Smooth muscle cell (in vitro differentiated cells): ENCODE measurements around the gene TEX48. TPM values are rescaled to one million over a fixed set of nuclear protein-coding genes. Genes with fewer than 3 reads are reported as not detected.

ENCODE experiments used
- DNase-seq: peaks from one replicate; lab custom pipeline; 2025; ENCODE audit not compliant: unreplicated experiment; lab: John Stamatoyannopoulos, UW
- H2AFZ ChIP-seq: fragments of 200-600 bp; sonication (generic); 2 replicates; pipeline ENCODE4 v1.6.0; 2016; ENCODE audit warnings: antibody characterized with exemption, low read depth, mild to moderate bottlenecking
- H3F3A ChIP-seq: fragments of 200-600 bp; sonication (generic); 2 replicates; pipeline ENCODE4 v1.6.0; 2017; ENCODE audit warnings: antibody characterized with exemption, low read depth
- H3K27ac ChIP-seq: fragments of 200-600 bp; sonication (generic); 2 replicates; pipeline ENCODE4 v1.5.1; 2016; ENCODE audit warnings: low read depth, mild to moderate bottlenecking
- H3K27me3 ChIP-seq: fragments of 200-600 bp; sonication (generic); 2 replicates; pipeline ENCODE4 v1.6.1; 2016; ENCODE audit warnings: low read depth, mild to moderate bottlenecking
- H3K36me3 ChIP-seq: fragments of 200-600 bp; sonication (generic); 2 replicates; pipeline ENCODE4 v1.5.1; 2016; ENCODE audit warnings: low read depth
- H3K4me1 ChIP-seq: fragments of 200-600 bp; sonication (generic); 2 replicates; pipeline ENCODE4 v1.5.1; 2016; ENCODE audit warnings: low read depth
- H3K4me2 ChIP-seq: fragments of 200-600 bp; sonication (generic); 2 replicates; pipeline ENCODE4 v1.6.0; 2016; ENCODE audit warnings: mild to moderate bottlenecking
- H3K4me3 ChIP-seq: fragments of 200-600 bp; sonication (generic); 2 replicates; pipeline ENCODE4 v1.5.1; 2016; ENCODE audit warnings: mild to moderate bottlenecking
- H3K79me2 ChIP-seq: fragments of 200-600 bp; sonication (generic); 2 replicates; pipeline ENCODE4 v1.6.0; 2016; ENCODE audit warnings: low read depth, mild to moderate bottlenecking
- H3K9ac ChIP-seq: fragments of 200-600 bp; sonication (generic); 2 replicates; pipeline ENCODE4 v1.6.0; 2016; ENCODE audit warnings: low read depth
- H3K9me3 ChIP-seq: fragments of 200-600 bp; sonication (generic); replicated peaks from 2 replicates; pipeline ENCODE4 v1.5.1; 2016; ENCODE audit warnings: low read depth
- H4K20me1 ChIP-seq: fragments of 200-600 bp; sonication (generic); 2 replicates; pipeline ENCODE4 v1.6.0; 2016; ENCODE audit warnings: low read depth
- CTCF ChIP-seq: fragments of 200-600 bp; sonication (generic); IDR thresholded peaks from 2 replicates; pipeline ENCODE4 v1.5.1; 2017; ENCODE audit warnings: borderline replicate concordance, mild to moderate bottlenecking, antibody characterized with exemption; ENCODE audit not compliant: insufficient read depth, poor library complexity, severe bottlenecking
- WGBS: methylation state at CpG from one replicate; pipeline ENCODE4 v1.1.7; 2016; ENCODE audit warnings: low lambda C conversion rate; 5-methylcytosine and 5-hydroxymethylcytosine counted together
- polyA plus RNA-seq: library from polyadenylated mRNA; unstranded; fragments of >200 nt; fragmentation: Nextera tagmentation; extraction: Ambion mirVana; gene quantifications from 2 replicates; pipeline ENCODE4 v1.2.1, GENCODE V29; 2016
- total RNA-seq: library from RNA; depleted of rRNA; stranded (reverse); fragments of >200 nt; gene quantifications from 2 replicates; pipeline ENCODE4 v1.2.3, GENCODE V29; 2014

TEX48 gene
- total and polyA plus RNA-seq, 2 experiments from 2014 or later: not detected

- Histone ChIP-seq H3F3A (peaks cover 3% of the 10 kb centered on the region), H3K9ac (no peak overlapping the region), H3K4me1 (peaks cover 10% of the 10 kb centered on the region), H2AFZ (no peak overlapping the region), H4K20me1 (no peaks in the 10 kb centered on the region), H3K27ac (no peak overlapping the region), H3K27me3 (peaks cover 19% of the 10 kb centered on the region), H3K9me3 (no peaks in the 10 kb centered on the region), H3K79me2 (no peaks in the 10 kb centered on the region), H3K36me3 (no peaks in the 10 kb centered on the region), H3K4me3 (no peak overlapping the region), H3K4me2 (no peak overlapping the region)
- DNase-seq: no peak
- WGBS: 88% methylated on average over 4 of the region's 4 CpGs
- TF ChIP-seq CTCF: no peak
Observed at GRCh38 chr9:114719290-114719689, 37.3 kb upstream of the TEX48 start.

- DNase-seq: no peak
- no peak overlapping the region for H3K27ac ChIP-seq
- peaks cover 10% of the 10 kb centered on the region for H3K4me1 ChIP-seq
- no peak for TF ChIP-seq CTCF
- H3K4me2 ChIP-seq: no peak overlapping the region
- H3K4me3 ChIP-seq: no peak overlapping the region
- peaks cover 19% of the 10 kb centered on the region for H3K27me3 ChIP-seq
- WGBS: 69% methylated on average over 8 of the region's 8 CpGs
- peaks cover 3% of the 10 kb centered on the region for H3F3A ChIP-seq
- H4K20me1 ChIP-seq: no peaks in the 10 kb centered on the region
- no peaks in the 10 kb centered on the region for H3K36me3 ChIP-seq
- H3K79me2 ChIP-seq: no peaks in the 10 kb centered on the region
- H2AFZ ChIP-seq: no peak overlapping the region
- no peaks in the 10 kb centered on the region for H3K9me3 ChIP-seq
- H3K9ac ChIP-seq: no peak overlapping the region
Observed at GRCh38 chr9:114718801-114719221, 36.8 kb upstream of the TEX48 start.

GRCh38 chr9:114717908-114718486 lies 36.0 kb upstream of the TEX48 start:
- no peaks in the 10 kb centered on the region for H3K36me3 ChIP-seq
- no peak for DNase-seq
- no peaks in the 10 kb centered on the region for H3K79me2 ChIP-seq
- H3K9me3 ChIP-seq: no peaks in the 10 kb centered on the region
- 76% methylated on average over 3 of the region's 3 CpGs for WGBS
- no peaks in the 10 kb centered on the region for H3F3A ChIP-seq
- H3K4me1 ChIP-seq: peaks cover 10% of the 10 kb centered on the region
- no peak overlapping the region for H3K27ac ChIP-seq
- H3K9ac ChIP-seq: no peak overlapping the region
- H3K4me2 ChIP-seq: no peak overlapping the region
- H3K4me3 ChIP-seq: no peak overlapping the region
- H2AFZ ChIP-seq: no peak overlapping the region
- H4K20me1 ChIP-seq: no peaks in the 10 kb centered on the region
- peaks cover 19% of the 10 kb centered on the region for H3K27me3 ChIP-seq
- no peak for TF ChIP-seq CTCF

- 61% methylated on average over 1 of the region's 1 CpG for WGBS
- no peaks in the 10 kb centered on the region for H3F3A ChIP-seq
Observed at GRCh38 chr9:114709636-114710035, 27.6 kb upstream of the TEX48 start.

More at GRCh38 chr9:114709636-114710035, 27.6 kb upstream of the TEX48 start:
- Histone ChIP-seq H3K27me3 (peaks cover 6% of the 10 kb centered on the region), H3K4me3 (no peak overlapping the region), H3K79me2 (no peaks in the 10 kb centered on the region), H3K4me1 (no peaks in the 10 kb centered on the region), H3K4me2 (no peak overlapping the region), H3K9ac (no peak overlapping the region), H4K20me1 (no peaks in the 10 kb centered on the region), H3K36me3 (no peaks in the 10 kb centered on the region), H3K9me3 (no peaks in the 10 kb centered on the region), H2AFZ (no peak overlapping the region), H3K27ac (no peak overlapping the region)
- no peak for TF ChIP-seq CTCF
- no peak for DNase-seq
